GM12878 (cell line): Measurements from ENCODE around the gene USH1G. TPM values are rescaled to one million over a fixed set of nuclear protein-coding genes. Genes with fewer than 3 reads are reported as not detected.

Experiments used
- ATAC-seq: fragments of 200-7000 bp; cut with Tn5 transposase; 3 replicates; pipeline ENCODE4 v1.9.1; 2020; ENCODE audit warnings: mild to moderate bottlenecking, moderate library complexity
- BruUV-seq: library from RNA; stranded (reverse); fragments of 400-500 nt; replicated peaks from 2 replicates; lab custom pipeline; 2021; lab: Mats Ljungman, UMichigan
- CTCF ChIA-PET: fragments of 300-600 bp; sonication (Branson Sonifier 250); formaldehyde crosslinking; extraction: SDS; loops from one replicate; lab custom pipeline; 2021; ENCODE audit warnings: inconsistent platforms; lab: Yijun Ruan, JAX
- POLR2A ChIA-PET: fragments of 350-600 bp; formaldehyde crosslinking; extraction: SDS; loops from one replicate; lab custom pipeline; 2021; ENCODE audit warnings: inconsistent platforms; lab: Charles Lee
- RAD21 ChIA-PET: fragments of 300-600 bp; sonication (Branson Sonifier 250); formaldehyde crosslinking; loops from one replicate; lab custom pipeline; 2023; ENCODE audit warnings: antibody characterized with exemption; ENCODE audit not compliant: unreplicated experiment; lab: Charles Lee
- SMC1A ChIA-PET: fragments of 300-600 bp; sonication (Branson Sonifier 250); formaldehyde crosslinking; loops from one replicate; lab custom pipeline; 2023; ENCODE audit not compliant: unreplicated experiment, uncharacterized antibody; lab: Charles Lee
- DNase-seq: peaks from one replicate; pipeline ENCODE4 v3.0.0-alpha.2; 2011; ENCODE audit warnings: low read depth, low spot score
- FAIRE-seq: peaks from 3 replicates; lab custom pipeline; 2011; peaks lifted over from hg19 to GRCh38; lab: Jason Lieb, UNC
- H2AFZ ChIP-seq: 2 replicates; pipeline ENCODE4 v1.6.0; 2011; ENCODE audit warnings: low read depth, low read length, control low read depth; ENCODE audit not compliant: control insufficient read depth
- H3K27ac ChIP-seq: 2 replicates; pipeline ENCODE4 v1.5.1; 2011; ENCODE audit warnings: control low read depth; ENCODE audit not compliant: control insufficient read depth, insufficient read depth
- H3K27me3 ChIP-seq, 2 experiments: replicated peaks in 1 of 2; 2 replicates each; pipeline versions ENCODE4 v1.6.0 to v1.6.1; 2011; ENCODE audit warnings: low read length in 1 of 2; ENCODE audit not compliant: control insufficient read depth in 2 of 2, insufficient read depth in 2 of 2
- H3K36me3 ChIP-seq, 2 experiments: 2 replicates each; pipeline ENCODE4 v1.5.1; 2011; ENCODE audit warnings: low read length in 1 of 2; ENCODE audit not compliant: control insufficient read depth in 2 of 2, insufficient read depth in 2 of 2
- H3K4me1 ChIP-seq: 2 replicates; pipeline ENCODE4 v1.6.1; 2011; ENCODE audit warnings: mild to moderate bottlenecking, low read length, moderate library complexity, mixed read lengths; ENCODE audit not compliant: control insufficient read depth, insufficient read depth
- H3K4me2 ChIP-seq: 2 replicates; pipeline ENCODE4 v1.6.0; 2011; ENCODE audit warnings: control low read depth; ENCODE audit not compliant: control insufficient read depth, insufficient read depth
- H3K4me3 ChIP-seq: fragments of 200-600 bp; sonication (generic); 2 replicates; pipeline ENCODE4 v1.5.1; 2016
- H3K79me2 ChIP-seq: 2 replicates; pipeline ENCODE4 v1.6.0; 2011; ENCODE audit warnings: low read length; ENCODE audit not compliant: control insufficient read depth, insufficient read depth
- H3K9ac ChIP-seq: 2 replicates; pipeline ENCODE4 v1.8.0; 2011; ENCODE audit warnings: low read length, control low read depth, mixed read lengths; ENCODE audit not compliant: control insufficient read depth, insufficient read depth
- H3K9me3 ChIP-seq: replicated peaks from 3 replicates; pipeline ENCODE4 v1.5.1; 2011; ENCODE audit warnings: mild to moderate bottlenecking, low read length; ENCODE audit not compliant: control insufficient read depth, insufficient read depth
- H4K20me1 ChIP-seq: 2 replicates; pipeline ENCODE4 v1.6.0; 2011; ENCODE audit not compliant: control insufficient read depth, insufficient read depth
- BCL11A ChIP-seq: IDR thresholded peaks from 2 replicates; pipeline ENCODE4 v1.6.1; 2011; ENCODE audit warnings: low read depth, low read length
- BMI1 ChIP-seq: fragments of 450-650 bp; IDR thresholded peaks from 2 replicates; pipeline ENCODE4 v1.6.1; 2016; ENCODE audit warnings: mild to moderate bottlenecking, moderate library complexity, borderline replicate concordance
- CBX5 ChIP-seq: sonication (generic); IDR thresholded peaks from 2 replicates; pipeline ENCODE4 v1.6.1; 2016; ENCODE audit warnings: low read depth, moderate library complexity, mild to moderate bottlenecking, inconsistent platforms
- CEBPB ChIP-seq, 2 experiments: fragments of 150-350 bp in 1 of 2; IDR thresholded peaks; 2 replicates each; pipeline ENCODE4 v1.6.1; 2012 to 2014; ENCODE audit warnings: low read depth in 2 of 2, low read length in 2 of 2, borderline replicate concordance in 1 of 2, inconsistent platforms in 1 of 2
- CHD2 ChIP-seq: IDR thresholded peaks from 2 replicates; pipeline ENCODE4 v1.6.1; 2011; ENCODE audit warnings: low read depth, low read length, improper control_type of control experiment, borderline replicate concordance
- GATAD2B ChIP-seq: fragments of 450-650 bp; conservative IDR thresholded peaks from 2 replicates; pipeline ENCODE4 v1.6.1; 2017; ENCODE audit warnings: low read depth, mild to moderate bottlenecking, moderate library complexity
- HDAC6 ChIP-seq: fragments of 200-600 bp; sonication (generic); IDR thresholded peaks from one replicate; pipeline ENCODE4 v1.8.0; 2017; ENCODE audit warnings: antibody characterized with exemption; ENCODE audit not compliant: unreplicated experiment
- JUND ChIP-seq: IDR thresholded peaks from 2 replicates; pipeline ENCODE4 v1.6.1; 2012; ENCODE audit warnings: low read depth, mild to moderate bottlenecking, low read length, improper control_type of control experiment, moderate library complexity
- LARP7 ChIP-seq: fragments of 450-650 bp; IDR thresholded peaks from 2 replicates; pipeline ENCODE4 v1.6.1; 2017; ENCODE audit warnings: mild to moderate bottlenecking
- NR2C1 ChIP-seq: fragments of 450-650 bp; IDR thresholded peaks from 2 replicates; pipeline ENCODE4 v1.6.1; 2017; ENCODE audit warnings: antibody characterized with exemption, mild to moderate bottlenecking, moderate library complexity
- POU2F2 ChIP-seq: IDR thresholded peaks from 3 replicates; pipeline ENCODE4 v1.6.1; 2011; ENCODE audit warnings: low read depth, mild to moderate bottlenecking, low read length, borderline replicate concordance
- SP1 ChIP-seq: IDR thresholded peaks from one replicate; pipeline ENCODE4 v1.6.1; 2011; ENCODE audit warnings: low read depth, low read length
- TBL1XR1 ChIP-seq: IDR thresholded peaks from 2 replicates; pipeline ENCODE4 v1.6.1; 2012; ENCODE audit warnings: low read depth, low read length, improper control_type of control experiment
- ZBED1 ChIP-seq: IDR thresholded peaks from 2 replicates; pipeline ENCODE4 v1.6.1; 2016; ENCODE audit warnings: borderline replicate concordance
- ZSCAN29 ChIP-seq: fragments of 450-650 bp; IDR thresholded peaks from 2 replicates; pipeline ENCODE4 v1.6.1; 2017; ENCODE audit warnings: mild to moderate bottlenecking, moderate library complexity
- WGBS: methylation state at CpG from one replicate; pipeline ENCODE4 v1.1.6; 2016; ENCODE audit warnings: low lambda C conversion rate; ENCODE audit not compliant: insufficient replicate concordance, insufficient coverage; ENCODE audit errors: missing lambda C conversion rate; 5-methylcytosine and 5-hydroxymethylcytosine counted together
- in situ Hi-C: fragments of 300-500 bp; cut with MboI; formaldehyde crosslinking; loops from 9 replicates; pipeline ENCODE4 v1.14.3; 2018; ENCODE audit warnings: mixed read lengths
- intact Hi-C: fragments of 100-400 bp; cut with micrococcal nuclease; formaldehyde crosslinking; loops from one replicate; pipeline ENCODE4 v1.14.2; 2022; ENCODE audit not compliant: unreplicated experiment
- polyA plus RNA-seq, 11 experiments: library from polyadenylated mRNA; depleted of rRNA in 4 of 11; unstranded in 6 of 11; stranded (reverse) in 5 of 11; fragments of >200 nt; fragmentation: Nextera tagmentation in 4 of 11; fragmentation: Illumina TruSeq in 1 of 11; extraction: Ambion mirVana in 4 of 11; extraction: Trizol in 1 of 11; gene quantifications; 1 replicate in 1 of 11; 2 replicates in 10 of 11; pipeline versions ENCODE4 v1.2.1 to v1.2.3, GENCODE V29; 2011 to 2016; ENCODE audit warnings: inconsistent platforms in 2 of 11, missing spikeins in 2 of 11, low read depth in 1 of 11
- total RNA-seq, 4 experiments: library from RNA; depleted of rRNA in 3 of 4; stranded (reverse); fragments of >200 nt in 3 of 4; fragmentation: Illumina TruSeq in 1 of 4; extraction: Trizol in 1 of 4; gene quantifications; 2 replicates each; pipeline versions ENCODE4 v1.2.1 to v1.2.3, GENCODE V29; 2013 to 2021
- TF ChIP-seq, protein P1 (sequence below): IDR thresholded peaks from 2 replicates; pipeline ENCODE4 v1.6.1; 2012; ENCODE audit warnings: mild to moderate bottlenecking, low read depth, low read length
- TF ChIP-seq, protein P2 (sequence below): fragments of 150-350 bp; IDR thresholded peaks from 2 replicates; pipeline ENCODE4 v1.6.1; 2016; ENCODE audit warnings: low read depth, low read length
- TF ChIP-seq, protein P3 (sequence below): IDR thresholded peaks from 2 replicates; pipeline ENCODE4 v1.6.1; 2012; ENCODE audit warnings: low read depth, low read length, improper control_type of control experiment

The USH1G gene
- total and polyA plus RNA-seq, 10 of the 15 experiments (the other 5 are each of a cell fraction or from before 2014, with no cell fraction given): 0.05 to 0.62 (median 0.09) TPM; not detected in 7

- POLR2A ChIA-PET: no interaction called here
- RAD21 ChIA-PET: interaction anchor here (3.2 kb wide), 1 partner anchor 123 kb away, joined by 16 read pairs; no protein-coding TSS in a partner anchor
- SMC1A ChIA-PET: interaction anchor here (1.0 kb wide), 1 partner anchor 77 kb away, joined by 3 read pairs; no protein-coding TSS in a partner anchor
- Histone ChIP-seq H3K27ac (no peak overlapping the region), H3K4me3 (no peak overlapping the region), H3K27me3 (no peaks in the 10 kb centered on the region), H3K9me3 (no peaks in the 10 kb centered on the region), H3K36me3 (no peaks in the 10 kb centered on the region; a peak in 3 of 4 replicates), H3K79me2 (peaks cover 14% of the 10 kb centered on the region), H2AFZ (no peak overlapping the region), H3K4me2 (0 out of 2 replicates have a peak overlapping the region, but pooled peaks have one; percentile 25), H4K20me1 (no peaks in the 10 kb centered on the region), H3K9ac (no peak overlapping the region), H3K4me1 (peaks cover 14% of the 10 kb centered on the region)
- ATAC-seq (no peak), DNase-seq (no peak), FAIRE-seq (no peak)
- in situ Hi-C loops: loop anchor here (5.0 kb wide), 1 partner anchor 126 kb away; no protein-coding TSS in a partner anchor
- WGBS: 84% methylated on average over 11 of the region's 12 CpGs
- CTCF ChIA-PET: interaction anchor here (0.5 to 10.2 kb wide), 4 partner anchors 14 to 277 kb away, joined by 3 to 98 read pairs (median 5); partner anchors contain the start of gene CD300LD
- intact Hi-C loops: no loop called here
- BruUV-seq: no TSS peak
- TF ChIP-seq, protein P1, sequence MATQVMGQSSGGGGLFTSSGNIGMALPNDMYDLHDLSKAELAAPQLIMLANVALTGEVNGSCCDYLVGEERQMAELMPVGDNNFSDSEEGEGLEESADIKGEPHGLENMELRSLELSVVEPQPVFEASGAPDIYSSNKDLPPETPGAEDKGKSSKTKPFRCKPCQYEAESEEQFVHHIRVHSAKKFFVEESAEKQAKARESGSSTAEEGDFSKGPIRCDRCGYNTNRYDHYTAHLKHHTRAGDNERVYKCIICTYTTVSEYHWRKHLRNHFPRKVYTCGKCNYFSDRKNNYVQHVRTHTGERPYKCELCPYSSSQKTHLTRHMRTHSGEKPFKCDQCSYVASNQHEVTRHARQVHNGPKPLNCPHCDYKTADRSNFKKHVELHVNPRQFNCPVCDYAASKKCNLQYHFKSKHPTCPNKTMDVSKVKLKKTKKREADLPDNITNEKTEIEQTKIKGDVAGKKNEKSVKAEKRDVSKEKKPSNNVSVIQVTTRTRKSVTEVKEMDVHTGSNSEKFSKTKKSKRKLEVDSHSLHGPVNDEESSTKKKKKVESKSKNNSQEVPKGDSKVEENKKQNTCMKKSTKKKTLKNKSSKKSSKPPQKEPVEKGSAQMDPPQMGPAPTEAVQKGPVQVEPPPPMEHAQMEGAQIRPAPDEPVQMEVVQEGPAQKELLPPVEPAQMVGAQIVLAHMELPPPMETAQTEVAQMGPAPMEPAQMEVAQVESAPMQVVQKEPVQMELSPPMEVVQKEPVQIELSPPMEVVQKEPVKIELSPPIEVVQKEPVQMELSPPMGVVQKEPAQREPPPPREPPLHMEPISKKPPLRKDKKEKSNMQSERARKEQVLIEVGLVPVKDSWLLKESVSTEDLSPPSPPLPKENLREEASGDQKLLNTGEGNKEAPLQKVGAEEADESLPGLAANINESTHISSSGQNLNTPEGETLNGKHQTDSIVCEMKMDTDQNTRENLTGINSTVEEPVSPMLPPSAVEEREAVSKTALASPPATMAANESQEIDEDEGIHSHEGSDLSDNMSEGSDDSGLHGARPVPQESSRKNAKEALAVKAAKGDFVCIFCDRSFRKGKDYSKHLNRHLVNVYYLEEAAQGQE: no peak
- TF ChIP-seq GATAD2B (no peak), HDAC6 (no peak), NR2C1 (no peak), JUND (no peak), TBL1XR1 (no peak), CEBPB (IDR thresholded peaks at IDR 0.05; ENCODE audit: borderline replicate concordance in 1 of 2, low read depth in 2 of 2, low read length in 2 of 2) (no peak), ZBED1 (no peak), BMI1 (no peak), SP1 (no peak), ZSCAN29 (no peak), POU2F2 (no peak), BCL11A (no peak), CHD2 (no peak), CBX5 (no peak), LARP7 (no peak)
- TF ChIP-seq, protein P2, sequence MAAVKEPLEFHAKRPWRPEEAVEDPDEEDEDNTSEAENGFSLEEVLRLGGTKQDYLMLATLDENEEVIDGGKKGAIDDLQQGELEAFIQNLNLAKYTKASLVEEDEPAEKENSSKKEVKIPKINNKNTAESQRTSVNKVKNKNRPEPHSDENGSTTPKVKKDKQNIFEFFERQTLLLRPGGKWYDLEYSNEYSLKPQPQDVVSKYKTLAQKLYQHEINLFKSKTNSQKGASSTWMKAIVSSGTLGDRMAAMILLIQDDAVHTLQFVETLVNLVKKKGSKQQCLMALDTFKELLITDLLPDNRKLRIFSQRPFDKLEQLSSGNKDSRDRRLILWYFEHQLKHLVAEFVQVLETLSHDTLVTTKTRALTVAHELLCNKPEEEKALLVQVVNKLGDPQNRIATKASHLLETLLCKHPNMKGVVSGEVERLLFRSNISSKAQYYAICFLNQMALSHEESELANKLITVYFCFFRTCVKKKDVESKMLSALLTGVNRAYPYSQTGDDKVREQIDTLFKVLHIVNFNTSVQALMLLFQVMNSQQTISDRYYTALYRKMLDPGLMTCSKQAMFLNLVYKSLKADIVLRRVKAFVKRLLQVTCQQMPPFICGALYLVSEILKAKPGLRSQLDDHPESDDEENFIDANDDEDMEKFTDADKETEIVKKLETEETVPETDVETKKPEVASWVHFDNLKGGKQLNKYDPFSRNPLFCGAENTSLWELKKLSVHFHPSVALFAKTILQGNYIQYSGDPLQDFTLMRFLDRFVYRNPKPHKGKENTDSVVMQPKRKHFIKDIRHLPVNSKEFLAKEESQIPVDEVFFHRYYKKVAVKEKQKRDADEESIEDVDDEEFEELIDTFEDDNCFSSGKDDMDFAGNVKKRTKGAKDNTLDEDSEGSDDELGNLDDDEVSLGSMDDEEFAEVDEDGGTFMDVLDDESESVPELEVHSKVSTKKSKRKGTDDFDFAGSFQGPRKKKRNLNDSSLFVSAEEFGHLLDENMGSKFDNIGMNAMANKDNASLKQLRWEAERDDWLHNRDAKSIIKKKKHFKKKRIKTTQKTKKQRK: no peak
- TF ChIP-seq, protein P3, sequence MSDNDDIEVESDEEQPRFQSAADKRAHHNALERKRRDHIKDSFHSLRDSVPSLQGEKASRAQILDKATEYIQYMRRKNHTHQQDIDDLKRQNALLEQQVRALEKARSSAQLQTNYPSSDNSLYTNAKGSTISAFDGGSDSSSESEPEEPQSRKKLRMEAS: no peak
Observed at GRCh38 chr17:74868251-74868907, 54.7 kb downstream of the USH1G start.
